SK-N-SH treated with all-trans-retinoic acid at 6 μM for 48 hours (cell line): Measurements from ENCODE around the gene STEAP1B.

Experiments
- ATAC-seq: fragments of 200-7000 bp; cut with Tn5 transposase; 3 replicates; pipeline ENCODE4 v1.9.1; 2020; ENCODE audit warnings: mild to moderate bottlenecking, moderate library complexity
- ARNTL ChIP-seq: fragments of 450-650 bp; formaldehyde crosslinking; IDR thresholded peaks from 2 replicates; pipeline ENCODE4 v1.5.0; 2020; ENCODE audit warnings: low read depth, mild to moderate bottlenecking, moderate library complexity, borderline replicate concordance
- BACH2 ChIP-seq: fragments of 250-450 bp; sonication (Bioruptor Pico); IDR thresholded peaks from 2 replicates; pipeline ENCODE4 v1.9.0; 2021; ENCODE audit warnings: mild to moderate bottlenecking, borderline replicate concordance
- CREB5 ChIP-seq: fragments of 250-450 bp; sonication (Bioruptor Pico); IDR thresholded peaks from 2 replicates; pipeline ENCODE4 v1.5.1; 2020; ENCODE audit warnings: low read depth, mild to moderate bottlenecking, moderate library complexity
- CSDC2 ChIP-seq: fragments of 250-450 bp; sonication (Bioruptor Pico); IDR thresholded peaks from 2 replicates; pipeline ENCODE4 v1.5.0; 2020; ENCODE audit warnings: mild to moderate bottlenecking, moderate library complexity
- ESRRG ChIP-seq: fragments of 250-450 bp; sonication (Bioruptor Pico); IDR thresholded peaks from 2 replicates; pipeline ENCODE4 v1.6.1; 2021; ENCODE audit warnings: mild to moderate bottlenecking
- GLIS3 ChIP-seq: fragments of 250-450 bp; sonication (Bioruptor Pico); IDR thresholded peaks from 2 replicates; pipeline ENCODE4 v1.5.0; 2020; ENCODE audit warnings: mild to moderate bottlenecking, moderate library complexity
- ISL1 ChIP-seq: fragments of 250-450 bp; sonication (Bioruptor Pico); IDR thresholded peaks from 2 replicates; pipeline ENCODE4 v2.1.2; 2022; ENCODE audit warnings: mild to moderate bottlenecking, moderate library complexity
- OSR1 ChIP-seq: fragments of 250-450 bp; sonication (Bioruptor Pico); IDR thresholded peaks from 2 replicates; pipeline ENCODE4 v1.8.0; 2022; ENCODE audit warnings: moderate library complexity, mild to moderate bottlenecking, inconsistent platforms
- PATZ1 ChIP-seq: fragments of 250-450 bp; sonication (Bioruptor Pico); IDR thresholded peaks from 2 replicates; pipeline ENCODE4 v1.8.0; 2020; ENCODE audit warnings: mild to moderate bottlenecking, moderate library complexity, borderline replicate concordance
- POU6F1 ChIP-seq: fragments of 250-450 bp; sonication (Bioruptor Pico); IDR thresholded peaks from 2 replicates; pipeline ENCODE4 v1.8.0; 2021; ENCODE audit warnings: low read depth, mild to moderate bottlenecking, moderate library complexity, borderline replicate concordance
- PPARA ChIP-seq: fragments of 250-450 bp; sonication (Bioruptor Pico); IDR thresholded peaks from 2 replicates; pipeline ENCODE4 v1.5.0; 2020; ENCODE audit warnings: mild to moderate bottlenecking, borderline replicate concordance
- SNAI2 ChIP-seq: fragments of 250-450 bp; sonication (Bioruptor Pico); IDR thresholded peaks from 2 replicates; pipeline ENCODE4 v1.5.0; 2020; ENCODE audit warnings: mild to moderate bottlenecking, moderate library complexity
- TCF4 ChIP-seq: fragments of 250-450 bp; sonication (Bioruptor Pico); IDR thresholded peaks from 2 replicates; pipeline ENCODE4 v1.8.0; 2021; ENCODE audit warnings: mild to moderate bottlenecking, moderate library complexity, borderline replicate concordance
- TOX ChIP-seq: fragments of 250-450 bp; sonication (Bioruptor Pico); IDR thresholded peaks from 2 replicates; pipeline ENCODE4 v1.8.0; 2021; ENCODE audit warnings: mild to moderate bottlenecking, moderate library complexity, borderline replicate concordance
- TSHZ2 ChIP-seq: fragments of 250-450 bp; sonication (Bioruptor Pico); IDR thresholded peaks from 2 replicates; pipeline ENCODE4 v1.5.0; 2020; ENCODE audit warnings: mild to moderate bottlenecking, moderate library complexity
- ZC3H10 ChIP-seq: fragments of 250-450 bp; sonication (Bioruptor Pico); IDR thresholded peaks from 2 replicates; pipeline ENCODE4 v1.5.1; 2021; ENCODE audit warnings: mild to moderate bottlenecking, moderate library complexity
- ZFP3 ChIP-seq: fragments of 250-450 bp; sonication (Bioruptor Pico); IDR thresholded peaks from 2 replicates; pipeline ENCODE4 v1.5.0; 2020; ENCODE audit warnings: mild to moderate bottlenecking, moderate library complexity
- ZFP30 ChIP-seq: fragments of 450-650 bp; formaldehyde crosslinking; IDR thresholded peaks from 2 replicates; pipeline ENCODE4 v1.5.0; 2022; ENCODE audit warnings: mild to moderate bottlenecking, moderate library complexity
- ZNF70 ChIP-seq: fragments of 450-650 bp; formaldehyde crosslinking; IDR thresholded peaks from 2 replicates; pipeline ENCODE4 v1.5.0; 2020; ENCODE audit warnings: mild to moderate bottlenecking, moderate library complexity

STEAP1B gene

GRCh38 chr7:22460363-22460988 is 39.5 kb downstream of the STEAP1B start (continued):
- no peak for TF ChIP-seq PATZ1
- TF ChIP-seq ZC3H10 (CRISPR knock-in tag), result no peak
- no peak for TF ChIP-seq ZFP30 (CRISPR knock-in tag)
- no peak for TF ChIP-seq GLIS3 (CRISPR knock-in tag)
- no peak for TF ChIP-seq ARNTL (CRISPR knock-in tag)
- TF ChIP-seq ISL1 (CRISPR knock-in tag), result no peak
- TF ChIP-seq ESRRG (CRISPR knock-in tag), result no peak
- TF ChIP-seq BACH2 (CRISPR knock-in tag), result no peak

- no peak for TF ChIP-seq ISL1 (CRISPR knock-in tag)
- TF ChIP-seq ZNF70 (CRISPR knock-in tag), result no peak
- no peak for TF ChIP-seq PPARA (CRISPR knock-in tag)
- TF ChIP-seq ARNTL (CRISPR knock-in tag), result no peak
- no peak for TF ChIP-seq POU6F1
- no peak for TF ChIP-seq ZC3H10 (CRISPR knock-in tag)
- TF ChIP-seq, all 23 proteins: peak for 0
- no peak for ATAC-seq
Measured at GRCh38 chr7:22457471-22457870, 42.5 kb downstream of the STEAP1B start.

GRCh38 chr7:22454446-22454845 is 45.5 kb downstream of the STEAP1B start:
- no peak for TF ChIP-seq PPARA (CRISPR knock-in tag)
- no peak for ATAC-seq

- ATAC-seq, result no peak
Measured at GRCh38 chr7:22452960-22453558, 46.9 kb downstream of the STEAP1B start.

GRCh38 chr7:22452142-22452959 is 47.6 kb downstream of the STEAP1B start:
- ATAC-seq, result 0 out of 3 replicates have a peak, but pooled peaks have one; percentile 26
- TF ChIP-seq ARNTL (CRISPR knock-in tag), result no peak
- no peak for TF ChIP-seq ZFP3 (CRISPR knock-in tag)
- no peak for TF ChIP-seq TSHZ2 (CRISPR knock-in tag)
- TF ChIP-seq POU6F1, result no peak
- no peak for TF ChIP-seq CSDC2 (CRISPR knock-in tag)
- TF ChIP-seq CREB5 (CRISPR knock-in tag), result no peak

More at GRCh38 chr7:22452960-22453558, 46.9 kb downstream of the STEAP1B start:
- TF ChIP-seq ARNTL (CRISPR knock-in tag) (no peak), TCF4 (CRISPR knock-in tag) (no peak), GLIS3 (CRISPR knock-in tag) (no peak), PATZ1 (no peak), BACH2 (CRISPR knock-in tag) (no peak), OSR1 (CRISPR knock-in tag) (no peak), ISL1 (CRISPR knock-in tag) (no peak), SNAI2 (no peak), ZNF70 (CRISPR knock-in tag) (no peak), TOX (no peak)
